HFF-Myc (cell line): Measurements from ENCODE around the gene ACOT11.

ENCODE experiments used
- DNase-seq: peaks from one replicate; pipeline ENCODE4 v3.0.0-alpha.2; 2011; ENCODE audit warnings: low read depth; ENCODE audit errors: extremely low read depth
- H3K4me3 ChIP-seq: replicated peaks from 2 replicates; pipeline ENCODE4 v1.5.1; 2011; ENCODE audit warnings: low read depth, mild to moderate bottlenecking, control low read depth, low read length
- TF ChIP-seq, protein P1 (sequence below): IDR thresholded peaks from 2 replicates; pipeline ENCODE4 v1.5.1; 2012; ENCODE audit warnings: mild to moderate bottlenecking, low read depth, low read length, control low read depth; ENCODE audit errors: missing control alignments

ACOT11 gene

DNA sequence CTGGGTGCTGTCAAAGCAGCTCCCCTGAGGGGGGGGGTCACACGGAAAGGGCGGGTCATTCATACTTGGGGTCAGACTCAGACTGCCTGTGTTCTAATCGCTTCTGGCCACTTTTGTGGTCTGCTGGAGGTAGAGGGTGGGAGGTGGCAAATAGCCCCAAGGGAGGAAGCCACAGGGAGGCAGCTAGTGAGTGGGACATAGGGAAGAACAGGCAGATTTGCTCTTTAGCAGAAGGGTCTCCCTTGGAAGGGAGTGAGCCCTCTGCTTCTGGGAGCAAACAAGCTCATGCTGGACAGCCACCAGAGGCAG lies 24.5 kb downstream of the ACOT11 start:
- H3K4me3 ChIP-seq = no peak overlapping the region
- TF ChIP-seq, protein P1, sequence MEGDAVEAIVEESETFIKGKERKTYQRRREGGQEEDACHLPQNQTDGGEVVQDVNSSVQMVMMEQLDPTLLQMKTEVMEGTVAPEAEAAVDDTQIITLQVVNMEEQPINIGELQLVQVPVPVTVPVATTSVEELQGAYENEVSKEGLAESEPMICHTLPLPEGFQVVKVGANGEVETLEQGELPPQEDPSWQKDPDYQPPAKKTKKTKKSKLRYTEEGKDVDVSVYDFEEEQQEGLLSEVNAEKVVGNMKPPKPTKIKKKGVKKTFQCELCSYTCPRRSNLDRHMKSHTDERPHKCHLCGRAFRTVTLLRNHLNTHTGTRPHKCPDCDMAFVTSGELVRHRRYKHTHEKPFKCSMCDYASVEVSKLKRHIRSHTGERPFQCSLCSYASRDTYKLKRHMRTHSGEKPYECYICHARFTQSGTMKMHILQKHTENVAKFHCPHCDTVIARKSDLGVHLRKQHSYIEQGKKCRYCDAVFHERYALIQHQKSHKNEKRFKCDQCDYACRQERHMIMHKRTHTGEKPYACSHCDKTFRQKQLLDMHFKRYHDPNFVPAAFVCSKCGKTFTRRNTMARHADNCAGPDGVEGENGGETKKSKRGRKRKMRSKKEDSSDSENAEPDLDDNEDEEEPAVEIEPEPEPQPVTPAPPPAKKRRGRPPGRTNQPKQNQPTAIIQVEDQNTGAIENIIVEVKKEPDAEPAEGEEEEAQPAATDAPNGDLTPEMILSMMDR = no peak
- no peak for DNase-seq

DNA sequence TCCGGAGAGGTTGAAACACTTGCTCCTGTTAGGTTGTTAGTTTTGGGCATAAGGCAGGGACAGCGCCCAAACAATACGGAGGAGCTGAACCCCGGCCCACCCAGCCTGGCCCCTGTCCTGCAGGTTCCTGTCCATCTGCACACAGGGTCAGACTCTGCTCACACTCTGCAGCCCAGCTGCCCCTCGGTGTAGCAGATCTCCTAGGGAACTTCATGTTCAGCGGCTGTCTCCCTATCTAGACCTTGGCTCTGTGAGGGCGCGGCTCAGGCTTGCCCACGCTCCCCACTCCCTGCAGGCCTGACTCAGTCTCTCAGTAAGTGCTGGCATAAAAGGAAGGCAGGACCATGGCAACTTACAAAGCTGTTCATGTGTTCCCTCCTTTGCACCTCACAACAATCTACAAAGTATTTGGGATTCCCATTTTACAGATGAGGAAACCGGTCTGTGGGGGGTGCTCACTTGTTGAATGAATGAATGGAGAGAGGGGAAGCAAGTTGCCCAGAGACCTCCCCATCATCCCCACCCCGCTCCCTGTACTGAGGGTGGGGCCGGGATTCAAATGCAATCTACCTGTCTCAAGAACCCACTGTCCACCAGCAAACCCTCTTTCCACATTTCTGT lies 26.2 kb downstream of the ACOT11 start:
- TF ChIP-seq, protein P1 = no peak
- no peak overlapping the region for H3K4me3 ChIP-seq
- no peak for DNase-seq

DNA sequence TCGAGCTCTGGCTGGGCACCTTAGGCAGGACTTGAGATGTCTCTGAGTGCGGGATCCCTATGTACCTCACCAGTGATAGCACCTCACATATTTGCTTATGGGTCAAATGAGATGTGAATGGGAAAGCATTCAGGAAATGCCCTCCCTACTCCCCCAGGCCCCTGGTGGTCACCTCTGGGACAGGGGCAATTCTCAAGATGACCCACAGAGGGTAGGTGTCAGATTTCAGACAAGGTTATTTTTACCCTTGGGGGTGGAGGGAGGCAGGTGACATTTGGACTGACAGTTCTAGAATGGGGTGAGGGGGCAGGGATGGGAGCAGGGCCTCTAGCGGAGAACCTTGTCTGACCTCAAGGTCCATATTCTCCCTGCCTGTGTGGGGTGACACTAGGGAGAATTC lies 27.1 kb downstream of the ACOT11 start:
- TF ChIP-seq, protein P1 = no peak
- no peak for DNase-seq

DNA sequence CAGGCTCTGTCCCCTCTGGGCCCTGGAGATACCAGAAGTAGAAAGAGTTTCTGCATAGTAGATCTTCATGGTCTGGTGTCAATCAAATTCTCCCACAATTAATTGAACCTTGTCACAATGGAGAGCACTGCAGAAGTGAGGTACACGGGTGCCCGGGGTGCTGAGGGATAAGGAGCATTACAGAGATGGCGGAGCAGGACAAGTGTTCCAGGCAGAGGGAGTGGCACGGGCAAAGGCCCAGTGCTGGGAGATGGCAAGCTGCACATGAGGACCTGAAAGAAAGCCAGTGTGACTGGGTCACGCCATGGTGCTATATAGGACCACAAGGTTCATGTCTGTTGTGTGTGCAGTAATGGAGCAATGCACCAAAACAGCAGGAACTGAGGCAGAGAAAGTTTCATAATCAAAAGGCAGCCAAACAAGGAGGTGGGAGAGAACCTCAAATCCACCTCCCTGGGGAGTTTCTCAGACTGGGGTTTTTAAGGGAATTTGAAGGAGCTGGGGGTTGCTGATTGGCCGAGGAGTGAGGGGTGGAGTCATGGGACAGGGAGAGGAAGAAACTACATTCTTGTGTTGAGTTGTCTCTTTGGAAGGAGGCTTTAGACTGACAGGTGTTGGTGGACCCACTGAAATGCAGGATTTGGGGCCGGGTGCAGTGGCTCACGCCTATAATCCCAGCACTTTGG lies 27.7 kb downstream of the ACOT11 start:
- TF ChIP-seq, protein P1 = no peak
- no peak overlapping the region for H3K4me3 ChIP-seq
- no peak for DNase-seq

More for the DNA sequence above, 27.1 kb downstream of the ACOT11 start:
- no peak overlapping the region for H3K4me3 ChIP-seq

DNA sequence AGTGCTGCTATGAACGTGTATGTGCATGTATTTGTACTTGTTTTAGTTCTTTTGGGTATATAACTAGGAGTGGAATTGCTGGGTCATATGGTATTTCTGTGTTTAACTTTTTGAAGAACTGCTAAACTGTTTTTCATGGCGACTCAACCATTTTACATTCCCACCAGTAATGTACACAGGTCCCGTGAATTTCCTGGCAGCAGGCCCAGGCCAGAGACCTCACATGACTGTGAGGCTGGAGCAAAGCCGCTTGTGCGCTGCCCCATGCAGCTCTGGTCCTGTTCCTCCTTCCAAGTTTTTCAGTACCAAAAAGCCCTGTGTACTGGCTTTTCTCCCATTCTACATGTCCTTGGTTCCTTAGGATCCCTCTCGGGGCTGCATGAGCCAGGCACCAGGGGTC lies 29.6 kb downstream of the ACOT11 start:
- no peak for DNase-seq
- no peak overlapping the region for H3K4me3 ChIP-seq
- TF ChIP-seq, protein P1 = no peak

DNA sequence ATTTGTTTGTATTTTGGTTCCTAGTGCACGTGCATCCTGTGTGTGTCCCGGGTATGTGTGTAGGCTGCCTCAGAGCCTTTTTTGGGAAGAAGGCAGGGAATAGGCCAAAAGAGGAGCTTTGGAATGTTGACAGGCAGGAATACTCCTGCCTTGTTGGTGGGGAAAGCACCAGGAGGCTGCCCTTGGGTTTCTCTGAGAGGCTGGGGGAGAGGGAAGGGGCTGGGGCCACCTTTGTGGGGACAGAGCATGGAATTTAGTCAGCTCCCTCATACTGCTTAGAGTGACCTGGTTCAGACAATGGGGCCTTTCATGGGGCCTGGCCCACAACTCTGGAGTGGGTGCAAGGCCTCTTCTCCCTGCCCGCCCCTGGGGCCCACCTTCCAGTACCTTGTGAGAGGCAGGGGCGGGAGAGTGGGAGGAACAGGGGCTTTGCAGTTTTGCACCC lies 31.3 kb downstream of the ACOT11 start:
- TF ChIP-seq, protein P1 = no peak
- H3K4me3 ChIP-seq = no peak overlapping the region
- DNase-seq = no peak
